NCI-H1417 (cell line): ENCODE measurements around the gene SMC6.

ENCODE experiments used
- DNase-seq, 3 experiments: peaks; one replicate each; lab custom pipeline; 2025; lab: John Stamatoyannopoulos, UW

Gene SMC6

DNA sequence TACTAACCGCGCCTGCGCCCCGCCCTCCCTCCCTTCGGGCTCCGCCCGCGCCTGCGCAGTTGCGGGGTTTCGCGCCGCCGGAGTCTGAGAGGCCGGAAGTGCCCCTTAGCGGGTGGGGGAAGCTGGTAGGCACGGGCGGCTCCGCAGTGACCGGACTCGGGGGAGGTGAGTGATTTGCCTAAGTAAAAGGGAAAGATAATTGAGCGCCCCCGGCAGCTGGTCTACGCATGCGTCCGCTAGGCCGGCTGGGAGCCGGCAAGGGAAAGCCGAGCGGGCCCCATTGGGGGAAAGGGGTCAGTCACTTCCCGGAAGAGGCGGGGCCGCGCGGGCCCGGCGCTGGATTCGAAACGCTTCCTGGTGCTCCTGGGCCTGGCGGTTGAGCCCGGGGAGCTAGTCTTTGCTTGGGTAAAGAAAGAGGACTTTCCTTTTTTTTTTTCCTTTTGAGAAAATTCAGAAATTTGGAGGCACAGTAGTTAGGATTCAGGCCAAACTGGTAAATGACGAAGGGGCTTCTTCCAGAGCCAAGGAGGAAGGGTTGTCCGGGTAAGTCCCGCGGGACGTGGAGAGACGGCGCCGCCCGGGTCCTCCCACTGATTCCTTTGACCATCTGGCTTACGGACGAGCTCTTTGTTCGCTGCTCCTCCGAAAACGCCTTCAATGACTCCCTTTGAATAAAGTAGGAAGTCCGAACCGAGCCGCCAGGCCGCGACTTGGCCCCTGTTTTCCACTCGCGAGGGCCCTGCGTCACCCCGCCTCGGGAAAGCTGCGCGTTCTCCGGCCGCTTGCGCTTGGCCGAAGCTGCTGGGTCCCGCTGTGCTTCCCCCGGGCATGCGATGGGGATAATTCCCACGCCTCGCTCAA, at the start of gene SMC6, which contains the start of gene GEN1:
SMC6 (minus strand) TSS at position 8 of the 861 bp plus-strand sequence. CDS start 7,864 bp downstream, outside the sequence.
GEN1 (plus strand) TSS at position 336 of the 861 bp plus-strand sequence. CDS start 5,806 bp downstream, outside the sequence.
- peak; percentile 97 to 99 (median 98) for DNase-seq

DNA sequence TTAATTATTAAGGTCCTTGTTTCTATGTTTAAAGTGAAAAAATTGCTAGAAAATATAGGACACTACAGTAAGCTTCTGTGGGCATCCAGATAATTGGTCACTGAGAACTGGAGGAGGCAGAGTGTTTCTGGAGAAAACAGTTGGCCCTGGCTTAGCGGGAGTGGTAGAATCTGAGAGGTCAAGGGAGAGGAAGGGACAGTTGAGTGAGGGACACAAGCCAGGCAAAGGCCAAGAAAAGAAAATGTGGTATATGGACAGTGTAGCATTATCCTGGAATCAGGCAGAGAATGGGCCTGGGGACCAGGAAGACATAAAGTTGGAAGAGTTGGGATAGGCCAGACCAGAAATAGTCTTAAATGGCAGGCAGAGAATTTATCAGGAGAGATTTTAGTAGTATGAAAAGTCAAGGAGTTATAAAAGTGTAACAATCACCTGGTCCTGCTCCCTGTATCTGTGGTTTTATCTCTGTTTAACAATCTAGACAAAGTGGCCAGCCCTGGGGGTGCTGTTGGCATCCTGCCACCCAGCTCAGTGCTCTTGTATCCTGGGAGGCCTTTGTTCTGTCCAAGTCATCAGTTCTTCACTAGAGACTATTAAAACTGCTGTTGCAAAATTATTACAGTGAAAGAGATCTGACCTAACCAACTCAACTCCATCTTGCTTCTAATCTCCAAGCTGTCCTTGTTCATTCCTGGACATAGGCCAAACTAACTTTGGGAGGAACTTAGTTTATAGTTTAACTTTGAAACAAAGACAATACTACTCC, 47.3 kb upstream of the SMC6 start:
- peak in 2 of 3 experiments; percentile 26 to 34 for DNase-seq

DNA sequence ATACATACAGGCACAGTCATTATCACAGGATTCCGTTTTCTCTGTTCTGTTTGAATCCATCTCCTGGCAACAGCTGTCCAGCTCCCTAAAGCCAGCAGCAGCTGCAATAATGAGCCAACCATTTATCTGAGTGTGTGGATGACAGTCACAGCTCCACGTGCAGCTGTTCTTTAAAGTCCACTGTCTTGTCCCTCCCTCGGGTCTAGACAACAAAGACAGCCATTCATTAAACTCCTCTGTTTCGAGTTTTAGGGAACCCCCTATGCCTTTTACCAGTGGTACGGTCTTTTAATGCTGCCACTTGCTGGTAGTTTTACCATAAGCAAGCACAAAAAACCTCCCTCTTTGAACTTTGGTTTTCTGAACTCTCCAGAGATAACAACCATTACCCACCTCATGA, 46.6 kb upstream of the SMC6 start:
- peak in 1 of 3 experiments; percentile 57 for DNase-seq

- DNase-seq: no peak
Observed at GRCh38 chr2:17799301-17800120, 45.9 kb upstream of the SMC6 start.

GRCh38 chr2:17798338-17798737, 44.7 kb upstream of the SMC6 start:
- no peak for DNase-seq

GRCh38 chr2:17795309-17795708, 41.7 kb upstream of the SMC6 start:
- no peak for DNase-seq

DNA sequence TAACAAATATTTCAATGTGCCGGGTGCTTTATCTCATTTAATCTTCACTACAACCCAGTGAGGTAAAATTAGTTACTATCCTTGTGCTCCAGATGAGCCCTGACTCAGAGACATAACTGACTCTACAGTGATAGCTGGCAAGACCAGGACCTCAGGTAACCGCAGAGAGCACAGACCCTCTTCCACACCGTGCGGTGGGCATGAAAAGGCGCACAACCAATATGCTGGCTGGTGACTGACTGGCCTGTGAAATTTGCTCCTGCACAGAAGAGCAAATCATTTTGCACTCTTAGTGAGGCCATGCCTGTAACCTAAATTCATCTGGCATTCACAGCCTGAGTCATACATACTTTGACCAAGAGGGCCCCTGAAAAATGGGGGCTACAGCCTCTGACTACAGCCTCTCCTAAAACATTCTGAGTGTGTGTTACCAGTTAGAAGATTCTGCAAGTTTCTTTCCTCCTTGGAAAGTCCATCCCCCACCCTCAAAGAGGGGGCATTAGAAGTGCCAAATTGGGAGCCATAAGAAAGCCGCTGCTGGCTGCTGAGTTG, 40.3 kb upstream of the SMC6 start:
- no peak for DNase-seq

GRCh38 chr2:17793296-17793695, 39.7 kb upstream of the SMC6 start:
- no peak for DNase-seq

GRCh38 chr2:17792515-17792914, 38.9 kb upstream of the SMC6 start:
- no peak for DNase-seq

GRCh38 chr2:17791817-17792130, 38.2 kb upstream of the SMC6 start:
- DNase-seq: no peak

- DNase-seq: no peak
Observed at GRCh38 chr2:17791121-17791816, 37.7 kb upstream of the SMC6 start.

- no peak for DNase-seq
Observed at GRCh38 chr2:17790536-17790935, 36.9 kb upstream of the SMC6 start.

- DNase-seq: no peak
Observed at GRCh38 chr2:17788773-17789172, 35.2 kb upstream of the SMC6 start.

DNA sequence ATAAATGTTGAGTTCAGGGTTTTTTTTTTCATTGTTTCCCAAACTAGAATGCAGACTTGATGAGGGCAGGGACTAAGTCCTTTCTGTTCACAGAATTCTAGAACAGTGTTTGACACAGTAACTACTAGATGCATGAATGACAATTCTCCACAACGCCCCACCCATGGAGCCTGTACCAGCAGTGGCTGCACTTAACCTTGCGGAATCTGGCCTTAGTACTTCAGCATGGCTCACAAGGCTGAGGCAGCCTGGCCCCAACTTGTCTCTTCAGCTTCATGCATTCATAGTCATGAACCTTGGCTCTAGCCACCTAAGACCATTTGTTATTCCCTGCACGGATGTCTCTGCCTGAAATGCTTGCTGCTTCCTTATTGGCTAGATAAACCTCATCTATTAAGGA, 33.1 kb upstream of the SMC6 start:
- no peak for DNase-seq

GRCh38 chr2:17781482-17781881, 27.9 kb upstream of the SMC6 start:
- DNase-seq: no peak

GRCh38 chr2:17780546-17780945, 26.9 kb upstream of the SMC6 start:
- no peak for DNase-seq

DNA sequence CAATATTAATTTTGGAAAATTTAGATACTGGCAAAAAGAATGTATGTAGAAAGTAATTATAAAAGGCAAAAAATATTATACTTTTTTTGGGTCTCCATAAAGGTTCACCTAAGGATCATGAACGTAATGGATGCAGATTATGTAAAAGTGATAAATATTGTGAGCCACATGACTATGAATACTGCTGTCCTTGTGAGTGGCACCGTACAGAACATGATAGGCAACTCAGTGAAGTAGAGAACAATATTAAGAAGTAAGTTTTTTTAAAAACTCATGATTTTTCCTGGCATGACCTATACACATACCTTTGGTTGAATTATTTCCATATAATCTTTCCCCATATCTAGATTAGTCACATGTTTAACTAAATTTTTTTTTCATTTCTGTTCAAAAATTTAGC, 18.9 kb upstream of the SMC6 start:
- no peak for DNase-seq

- DNase-seq: no peak
Observed at GRCh38 chr2:17771956-17772355, 18.3 kb upstream of the SMC6 start.

GRCh38 chr2:17768894-17769293, 15.3 kb upstream of the SMC6 start:
- no peak for DNase-seq

DNA sequence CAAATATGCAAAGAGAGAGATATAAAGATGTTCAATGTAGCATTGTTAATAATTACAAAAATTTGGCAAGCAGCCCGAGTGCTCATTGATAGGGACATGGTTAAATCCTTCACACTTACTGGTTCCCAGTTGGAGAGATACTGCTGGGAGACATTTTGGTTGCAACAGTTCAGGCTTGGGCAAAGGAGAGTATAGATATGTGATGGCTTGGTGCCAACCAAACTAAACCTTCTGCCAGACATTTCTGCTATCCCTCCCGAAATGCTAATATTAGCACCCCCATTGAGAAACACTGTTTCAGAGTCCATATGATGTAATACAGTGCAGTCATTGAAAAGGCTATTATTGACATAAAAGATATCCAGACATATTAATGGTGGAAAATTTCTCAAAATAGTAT, 11.8 kb upstream of the SMC6 start:
- DNase-seq: no peak

DNA sequence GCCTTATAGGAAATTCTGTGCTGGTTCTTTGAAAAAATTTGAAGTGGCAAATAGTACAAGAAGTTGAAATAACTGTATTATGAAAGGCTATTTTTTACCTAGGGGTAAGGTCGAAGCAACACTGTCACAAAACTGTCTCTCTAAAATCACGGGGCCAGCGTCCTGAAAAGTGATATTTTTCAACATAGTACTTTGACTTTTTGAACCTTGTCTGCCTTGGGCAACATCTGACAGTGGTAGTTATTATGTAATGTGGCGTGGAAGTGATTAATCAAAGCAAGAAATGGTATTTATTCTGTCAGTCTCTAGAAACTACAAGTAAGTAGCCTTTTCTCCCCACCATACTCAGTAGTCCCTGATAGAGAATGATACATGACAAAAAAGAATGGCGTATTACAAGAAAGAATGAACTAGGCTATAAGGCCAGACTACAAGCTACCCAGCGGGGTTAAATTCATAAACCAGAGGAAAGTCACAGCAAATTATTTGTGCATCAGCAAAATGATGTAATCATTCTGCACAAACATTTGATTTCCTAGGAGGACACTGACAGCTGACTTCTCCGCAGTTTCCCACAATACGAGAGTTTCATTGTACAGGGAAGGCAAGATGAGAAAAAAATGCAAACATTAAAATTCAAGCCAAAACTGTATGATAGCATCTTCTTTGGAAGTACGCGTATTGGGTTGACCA, 10.2 kb upstream of the SMC6 start:
- no peak for DNase-seq
